NOMO-1 (cell line): Measurements from ENCODE around the gene MARCHF6.
"Not testable (repeated sequence)": the region's sequence is repeated elsewhere in the genome, so short reads cannot be mapped to it uniquely, and the experiment has no call there.

Source experiments
- DNase-seq, 2 experiments: peaks; one replicate each; lab custom pipeline; 2025; ENCODE audit not compliant: unreplicated experiment in 2 of 2; lab: John Stamatoyannopoulos, UW

The MARCHF6 gene, protein sequence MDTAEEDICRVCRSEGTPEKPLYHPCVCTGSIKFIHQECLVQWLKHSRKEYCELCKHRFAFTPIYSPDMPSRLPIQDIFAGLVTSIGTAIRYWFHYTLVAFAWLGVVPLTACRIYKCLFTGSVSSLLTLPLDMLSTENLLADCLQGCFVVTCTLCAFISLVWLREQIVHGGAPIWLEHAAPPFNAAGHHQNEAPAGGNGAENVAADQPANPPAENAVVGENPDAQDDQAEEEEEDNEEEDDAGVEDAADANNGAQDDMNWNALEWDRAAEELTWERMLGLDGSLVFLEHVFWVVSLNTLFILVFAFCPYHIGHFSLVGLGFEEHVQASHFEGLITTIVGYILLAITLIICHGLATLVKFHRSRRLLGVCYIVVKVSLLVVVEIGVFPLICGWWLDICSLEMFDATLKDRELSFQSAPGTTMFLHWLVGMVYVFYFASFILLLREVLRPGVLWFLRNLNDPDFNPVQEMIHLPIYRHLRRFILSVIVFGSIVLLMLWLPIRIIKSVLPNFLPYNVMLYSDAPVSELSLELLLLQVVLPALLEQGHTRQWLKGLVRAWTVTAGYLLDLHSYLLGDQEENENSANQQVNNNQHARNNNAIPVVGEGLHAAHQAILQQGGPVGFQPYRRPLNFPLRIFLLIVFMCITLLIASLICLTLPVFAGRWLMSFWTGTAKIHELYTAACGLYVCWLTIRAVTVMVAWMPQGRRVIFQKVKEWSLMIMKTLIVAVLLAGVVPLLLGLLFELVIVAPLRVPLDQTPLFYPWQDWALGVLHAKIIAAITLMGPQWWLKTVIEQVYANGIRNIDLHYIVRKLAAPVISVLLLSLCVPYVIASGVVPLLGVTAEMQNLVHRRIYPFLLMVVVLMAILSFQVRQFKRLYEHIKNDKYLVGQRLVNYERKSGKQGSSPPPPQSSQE

GRCh38 chr5:10353241-10354047 lies at the start of gene MARCHF6:
TSS of gene MARCHF6 (plus strand) at chr5:10353695. CDS start at chr5:10353899, 204 bp downstream.
- peak; percentile 93 to 98 for DNase-seq

DNA sequence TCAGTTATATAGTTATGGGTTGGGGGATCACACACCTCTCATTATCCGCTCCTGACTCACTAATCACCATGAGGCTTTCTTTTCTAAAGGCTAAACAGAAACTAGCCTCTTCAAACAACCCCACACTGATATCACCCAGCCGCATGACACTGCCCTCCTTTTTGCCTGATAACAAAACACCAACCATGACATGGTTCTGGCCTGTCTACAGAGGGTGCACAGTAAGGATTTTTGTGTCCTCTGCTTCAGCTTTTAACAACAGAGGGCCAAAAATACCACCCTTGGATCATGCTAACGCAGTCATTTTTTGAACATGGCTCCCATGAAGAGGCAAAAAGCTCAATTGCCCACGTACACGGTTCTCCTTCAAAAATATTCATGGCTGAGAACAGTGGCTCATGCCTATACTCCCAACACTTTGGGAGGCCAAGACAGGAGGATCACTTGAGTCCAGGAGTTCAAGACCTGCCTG lies 49.8 kb upstream of the MARCHF6 start:
- DNase-seq, result no peak

DNA sequence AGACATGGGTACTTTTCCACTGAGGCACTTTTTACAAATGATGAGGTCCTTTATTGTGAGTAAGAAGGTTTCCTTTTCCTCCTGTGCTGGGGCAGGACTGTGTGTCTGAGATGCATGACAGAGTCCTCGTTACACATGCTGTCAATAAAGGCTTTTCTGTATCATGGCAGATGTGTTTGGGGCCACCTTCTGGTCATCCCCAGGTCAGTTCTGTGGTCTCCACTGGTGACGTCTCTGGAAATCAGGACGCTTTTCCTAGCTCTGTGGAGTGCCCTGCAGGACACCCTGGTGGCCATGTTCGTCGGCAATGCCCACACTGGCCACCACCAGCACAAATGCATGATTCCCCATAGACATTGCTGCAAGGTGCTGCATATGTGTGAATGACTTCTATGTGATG lies 48.6 kb upstream of the MARCHF6 start:
- DNase-seq, result no peak

DNA sequence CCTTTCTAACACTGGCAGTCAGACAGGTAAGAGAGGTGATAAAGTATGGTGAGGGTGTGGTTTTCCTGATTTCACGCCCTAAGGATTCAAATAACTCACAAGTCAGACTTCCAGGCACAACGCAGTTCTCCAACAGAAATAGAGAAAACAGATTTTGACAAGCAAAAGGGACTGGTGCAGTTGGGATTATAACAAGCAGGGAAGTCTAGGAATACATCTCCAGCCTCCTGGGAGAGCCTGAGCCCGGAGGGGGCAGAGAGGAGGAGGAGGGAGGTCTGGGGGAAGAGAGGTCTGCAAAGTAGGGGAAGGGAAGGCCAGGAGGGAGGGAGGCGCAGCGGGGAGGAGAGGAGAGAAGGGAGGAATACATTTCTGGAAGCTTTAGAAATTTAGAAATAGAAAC lies 47.4 kb upstream of the MARCHF6 start:
- no peak for DNase-seq

- no peak for DNase-seq
These were observed 46.7 kb upstream of the MARCHF6 start for GRCh38 chr5:10306806-10307205.

DNA sequence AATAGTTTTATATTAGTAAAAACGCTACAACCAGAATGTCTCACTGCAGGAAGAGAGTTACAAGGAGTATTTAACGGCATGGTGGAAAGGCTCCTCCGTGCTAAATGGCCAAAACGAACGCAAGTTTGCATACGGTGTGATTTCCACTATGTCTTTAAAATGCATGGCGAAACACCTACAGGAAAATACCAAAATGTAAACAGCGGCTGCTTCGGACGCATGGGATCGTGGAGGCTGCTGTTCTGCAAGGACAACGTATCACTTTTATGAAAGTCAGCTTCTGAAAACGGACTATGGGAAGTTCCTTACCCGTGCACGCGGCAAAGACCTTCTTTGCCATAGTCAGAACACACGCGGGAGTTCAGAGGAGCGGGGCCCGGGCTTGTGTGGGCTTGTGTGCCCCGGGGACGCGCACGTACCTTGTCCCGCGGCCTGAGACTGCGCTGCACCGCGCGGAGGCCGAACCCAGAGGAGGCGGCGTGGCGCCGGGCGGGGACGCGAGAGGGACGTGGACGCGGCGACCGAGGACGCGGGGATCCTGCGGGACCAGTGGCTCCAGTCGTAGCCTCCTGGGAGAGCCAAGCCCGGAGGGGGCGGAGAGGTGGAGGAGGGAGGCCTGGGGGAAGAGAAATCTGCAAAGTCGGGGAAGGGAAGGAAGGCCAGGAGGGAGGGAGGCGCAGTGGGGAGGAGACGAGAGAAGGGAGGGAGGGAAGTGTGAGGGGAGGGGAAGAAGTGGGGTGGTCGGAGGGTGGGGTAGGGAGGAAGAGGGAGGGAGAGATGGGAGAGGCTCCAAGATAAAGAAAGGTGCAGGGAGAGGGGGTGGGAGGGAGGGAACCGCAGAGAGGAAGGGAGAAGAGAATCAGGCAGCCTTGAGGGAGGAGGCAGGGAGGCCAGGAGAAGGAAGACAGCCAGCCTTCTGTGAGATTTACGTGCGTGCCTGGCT lies 46.0 kb upstream of the MARCHF6 start, which contains the start of gene CMBL:
Gene CMBL (minus strand): TSS at position 697 of the 943 bp plus-strand sequence. CDS start 17,140 bp downstream, outside the sequence.
- DNase-seq, result peak; percentile 58 to 67

- DNase-seq, result no peak
These were observed 44.7 kb upstream of the MARCHF6 start for GRCh38 chr5:10308844-10309243.

DNA sequence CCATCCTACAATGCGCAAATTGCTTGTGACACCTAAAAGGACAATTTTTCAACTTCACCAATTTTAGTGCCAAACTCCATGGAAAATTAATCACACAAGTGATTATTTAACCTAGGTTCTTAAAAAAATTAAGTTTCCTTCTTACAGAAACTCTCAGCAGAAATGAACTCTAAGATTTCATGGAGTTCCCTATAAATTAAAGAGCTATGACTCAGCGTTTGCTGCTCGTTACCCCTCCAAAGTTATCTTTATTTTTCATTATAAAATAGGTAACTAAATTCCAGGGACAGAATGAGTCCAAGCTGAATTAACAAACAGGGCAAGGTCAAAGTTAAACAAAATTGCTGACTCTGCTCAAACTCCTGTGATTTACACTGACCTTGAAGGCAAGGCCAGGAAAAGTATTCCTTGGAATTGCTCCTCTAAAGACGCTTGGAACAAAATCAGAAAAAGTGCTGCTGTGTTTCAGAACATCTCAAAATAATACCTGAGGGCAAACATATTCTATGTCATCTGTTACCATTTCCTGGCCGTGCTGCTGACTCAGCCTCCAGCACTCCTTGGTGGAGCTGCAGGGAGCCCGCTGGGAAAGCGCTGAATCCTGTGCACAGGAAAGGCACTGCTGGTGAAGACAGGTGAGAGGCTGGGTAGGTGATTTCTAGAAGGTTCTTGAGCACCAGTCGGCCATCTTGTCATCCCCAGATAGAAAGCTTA lies 43.3 kb upstream of the MARCHF6 start:
- peak in 1 of 2 experiments; percentile 22 for DNase-seq

DNA sequence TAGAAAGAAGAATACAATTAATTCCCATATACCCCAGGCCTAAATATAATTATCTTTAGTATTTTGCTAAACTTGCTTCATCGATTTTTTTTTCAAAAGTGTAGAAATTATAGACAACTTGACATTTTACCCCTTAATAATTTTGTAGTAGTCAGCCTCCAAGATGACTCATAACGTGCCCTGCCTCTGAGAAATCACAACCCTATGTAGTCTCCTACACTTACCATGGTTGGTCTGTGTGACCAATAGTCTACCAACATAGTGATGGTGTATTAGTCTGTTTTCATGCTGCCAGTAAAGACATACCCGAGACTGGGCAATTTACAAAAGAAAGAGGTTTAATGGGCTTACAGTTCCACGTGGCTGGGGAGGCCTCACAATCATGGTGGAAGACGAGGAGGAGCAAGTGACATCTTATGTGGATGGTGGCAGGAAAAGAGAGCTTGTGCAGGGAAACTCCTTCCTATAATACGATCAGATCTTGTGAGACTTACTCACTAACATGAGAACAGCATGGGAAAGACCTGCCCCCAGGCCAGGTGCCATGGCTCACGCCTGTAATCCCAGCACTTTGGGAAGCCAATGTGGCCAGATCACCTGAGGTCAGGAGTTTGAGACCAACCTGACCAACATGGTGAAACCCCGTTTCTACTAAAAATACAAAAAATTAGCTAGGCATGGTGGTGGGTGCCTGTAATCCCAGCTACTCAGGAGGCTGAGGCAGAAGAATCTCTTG lies 42.5 kb upstream of the MARCHF6 start:
- not testable (repeated sequence) for DNase-seq

DNA sequence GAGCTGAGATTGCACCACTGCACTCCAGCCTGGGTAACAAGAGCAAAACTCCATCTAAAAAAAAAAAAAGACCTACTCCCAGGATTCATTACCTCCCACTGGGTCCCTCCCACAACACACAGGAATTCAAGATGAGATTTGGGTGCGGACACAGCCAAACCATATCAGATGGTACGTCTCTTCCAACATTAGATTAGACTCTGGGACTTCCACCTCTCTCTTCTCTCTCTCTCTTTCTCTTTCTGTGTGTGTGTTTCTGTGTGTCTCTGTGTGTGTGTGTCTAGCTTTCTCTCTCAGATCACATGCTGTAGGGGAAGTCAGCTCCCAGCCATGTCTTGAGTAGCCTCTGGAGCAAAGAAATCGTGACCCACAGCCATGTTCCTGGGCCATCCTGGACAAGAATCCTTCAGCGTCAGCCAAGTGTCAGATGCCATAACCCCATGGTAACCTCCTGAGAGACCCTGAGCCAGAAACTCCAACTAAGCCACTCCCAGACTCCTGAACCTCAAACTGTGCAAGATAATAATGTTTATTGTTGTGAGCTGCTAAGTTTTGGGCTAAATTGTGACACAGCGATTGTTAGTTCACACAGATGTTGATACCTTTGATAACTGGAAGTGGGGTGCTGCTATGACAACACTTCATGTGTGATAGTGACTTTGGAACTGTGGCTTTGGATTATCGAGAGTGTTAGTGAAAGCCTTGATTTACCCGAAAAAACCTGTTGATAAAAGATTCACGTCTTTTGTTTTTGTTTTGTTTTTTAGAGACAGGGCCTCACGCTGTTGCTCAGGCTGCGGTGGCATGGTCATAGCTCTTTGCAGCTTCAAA lies 41.7 kb upstream of the MARCHF6 start:
- DNase-seq, result no peak

DNA sequence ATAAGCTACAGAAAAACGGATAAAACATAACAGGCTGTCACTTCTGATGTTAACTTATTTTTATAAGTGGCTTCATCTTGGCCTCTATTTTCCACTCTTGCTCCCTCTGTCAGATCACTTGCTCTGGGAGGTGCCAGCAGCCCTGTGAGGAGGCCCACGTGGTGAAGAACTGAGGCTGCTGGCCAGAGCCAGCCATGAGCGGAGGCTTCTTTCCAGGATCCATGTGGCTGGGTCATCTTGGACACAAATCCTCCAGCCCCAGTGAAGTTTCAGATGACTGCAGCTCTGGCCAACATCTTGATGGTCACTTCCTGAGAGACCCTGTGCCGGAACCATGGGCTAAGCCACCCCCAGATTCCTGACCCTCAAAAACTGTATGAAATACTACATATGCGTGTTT lies 38.3 kb upstream of the MARCHF6 start:
- no peak for DNase-seq

- no peak for DNase-seq
These were observed 37.5 kb upstream of the MARCHF6 start for GRCh38 chr5:10315824-10316509.

- no peak for DNase-seq
These were observed 35.4 kb upstream of the MARCHF6 start for GRCh38 chr5:10317825-10318682.

DNA sequence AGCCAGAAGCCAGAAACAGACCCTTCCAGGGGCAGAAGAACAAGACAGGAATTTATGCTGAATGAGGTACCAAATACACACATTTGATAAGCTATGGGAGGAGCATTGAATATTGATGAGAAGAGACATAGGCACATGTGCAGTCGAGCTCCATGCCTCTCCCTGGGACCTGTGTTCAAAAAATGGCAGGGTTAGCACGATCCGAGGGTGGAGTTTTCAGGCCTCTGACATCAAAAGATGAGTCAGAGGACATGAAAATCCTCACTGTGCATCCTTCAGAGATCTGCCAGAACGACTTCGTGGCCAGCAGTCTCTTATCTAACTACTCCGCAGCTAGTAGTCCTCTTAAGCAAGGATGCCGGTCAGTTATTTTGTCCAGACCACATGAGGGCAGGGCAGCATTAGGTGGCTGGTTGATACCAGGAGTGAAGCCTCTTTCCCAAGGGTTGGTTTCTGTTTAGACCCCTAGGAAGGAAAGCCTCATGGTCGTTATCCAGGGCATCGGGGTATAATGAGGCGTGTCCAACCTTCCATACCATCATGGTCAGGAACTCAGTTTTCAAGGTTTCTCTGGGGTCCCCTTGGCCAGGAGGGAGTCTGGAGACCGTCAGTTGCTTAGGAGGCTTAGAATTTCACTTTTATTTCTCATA lies 34.2 kb upstream of the MARCHF6 start:
- no peak for DNase-seq

DNA sequence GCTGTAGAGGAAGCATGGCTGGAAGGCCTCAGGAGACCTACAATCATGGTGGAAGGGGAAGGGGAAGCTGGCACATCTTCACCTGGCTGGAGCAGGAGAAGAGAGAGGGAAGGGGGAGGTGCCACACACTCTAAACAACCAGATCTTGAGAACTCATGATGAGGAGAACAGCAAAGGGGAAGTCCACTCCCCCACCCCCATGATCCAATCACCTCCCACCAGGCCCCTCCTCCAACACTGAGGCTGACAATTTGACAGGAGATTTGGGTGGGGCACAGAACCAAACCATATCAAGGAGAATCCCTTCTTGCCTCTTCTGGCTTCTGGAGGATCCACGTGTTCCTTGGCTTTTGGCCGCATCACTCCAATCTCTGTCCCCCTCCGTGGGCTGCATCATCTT lies 32.7 kb upstream of the MARCHF6 start:
- no peak for DNase-seq
